PFSK-1 (cell line): Measurements from ENCODE around the gene FKBP2.
A peak's percentile ranks its signal among the peaks of the same experiment; 100 is the strongest.

Experiments used
- FOXP2 ChIP-seq: optimal IDR thresholded peaks from 2 replicates; pipeline ENCODE3; 2011; ENCODE audit warnings: borderline replicate concordance, control low read depth, inconsistent platforms; ENCODE audit not compliant: insufficient read depth; ENCODE audit errors: extremely low read length, extremely low read depth
- POLR2AphosphoS5 ChIP-seq: IDR thresholded peaks from 2 replicates; pipeline ENCODE4 v1.6.1; 2012; ENCODE audit warnings: low read depth, mild to moderate bottlenecking, control low read depth, low read length, moderate library complexity
- SIN3A ChIP-seq: IDR thresholded peaks from 2 replicates; pipeline ENCODE4 v1.6.1; 2012; ENCODE audit warnings: mild to moderate bottlenecking, low read length, moderate library complexity, borderline replicate concordance; ENCODE audit not compliant: insufficient read depth
- TAF1 ChIP-seq: IDR thresholded peaks from 2 replicates; pipeline ENCODE4 v1.6.1; 2012; ENCODE audit warnings: low read length, control low read depth, borderline replicate concordance; ENCODE audit not compliant: insufficient read depth
- TF ChIP-seq, protein P1 (sequence below), 2 experiments: IDR thresholded peaks; 2 replicates each; pipeline versions ENCODE4 v1.6.1 to v1.8.0; 2011 to 2012; ENCODE audit warnings: low read depth in 2 of 2, low read length in 2 of 2, control low read depth in 1 of 2, inconsistent platforms in 1 of 2, mild to moderate bottlenecking in 1 of 2, moderate library complexity in 1 of 2; ENCODE audit not compliant: insufficient read depth in 1 of 2

Gene FKBP2

DNA sequence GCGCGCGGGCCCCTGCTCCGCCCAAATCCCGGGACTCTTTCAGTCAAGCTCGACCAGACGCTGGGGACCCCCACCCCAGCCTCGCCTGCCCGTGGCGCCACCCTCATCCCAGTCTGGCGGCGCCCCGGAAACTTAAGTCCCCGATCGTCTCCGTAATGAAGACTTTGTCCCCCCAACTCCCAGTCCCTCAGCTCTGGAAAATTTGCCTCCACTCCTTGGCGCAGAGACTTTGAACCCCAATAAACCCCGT, 10.8 kb downstream of the FKBP2 start:
- TF ChIP-seq SIN3A = 0 out of 2 replicates have a peak, but pooled peaks have one; percentile 0
- no peak for TF ChIP-seq FOXP2
- TF ChIP-seq POLR2AphosphoS5 = no peak

DNA sequence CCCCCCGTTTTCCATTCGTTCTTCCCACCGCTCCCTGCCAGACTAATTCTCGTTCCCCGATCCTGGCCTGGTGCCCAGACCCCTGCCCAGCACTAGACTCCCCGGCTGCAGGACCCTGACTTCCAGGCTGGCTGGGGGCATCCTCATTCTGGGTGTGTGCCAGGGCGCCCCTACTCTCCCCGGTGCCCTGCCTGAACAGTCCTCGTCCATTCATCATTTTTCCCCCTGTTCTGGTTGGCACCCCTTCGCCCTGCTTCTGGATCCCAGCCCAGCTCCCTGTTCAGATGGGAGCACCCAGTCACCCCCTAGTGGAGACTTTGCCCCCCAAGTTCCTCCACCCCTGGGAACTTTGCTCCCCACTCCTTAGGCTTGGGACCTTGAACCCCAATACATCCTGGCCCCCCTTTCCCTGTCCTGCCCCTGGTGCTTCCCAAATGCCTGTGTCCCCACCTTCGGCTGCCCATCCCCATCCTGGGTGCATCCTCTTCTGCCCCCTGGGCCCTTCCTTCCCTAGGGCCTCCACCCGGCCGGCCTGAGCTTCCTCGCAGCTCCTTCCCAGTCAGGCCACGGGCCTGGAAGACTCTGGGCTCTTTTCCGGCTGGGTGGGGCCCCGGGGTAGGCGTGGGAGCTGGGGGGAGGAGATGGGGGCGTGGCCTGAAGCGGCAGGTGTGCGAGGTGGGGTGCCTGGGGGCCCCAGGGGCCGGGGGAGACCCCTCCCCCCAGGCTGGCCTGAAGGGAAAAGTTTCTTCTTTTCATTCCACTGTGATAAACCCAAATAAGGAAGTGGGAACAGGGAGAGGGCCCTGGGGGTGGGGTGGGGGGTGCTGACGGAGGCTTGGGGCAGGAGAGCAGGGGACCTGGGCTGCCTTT, 11.3 kb downstream of the FKBP2 start:
- TF ChIP-seq FOXP2 (no peak), TAF1 (peak; percentile 50; the same call in 1 of the 2 replicates), POLR2AphosphoS5 (peak; percentile 84; the same call in 1 of the 2 replicates), SIN3A (peak; percentile 48; the same call in 1 of the 2 replicates)
- TF ChIP-seq, protein P1, sequence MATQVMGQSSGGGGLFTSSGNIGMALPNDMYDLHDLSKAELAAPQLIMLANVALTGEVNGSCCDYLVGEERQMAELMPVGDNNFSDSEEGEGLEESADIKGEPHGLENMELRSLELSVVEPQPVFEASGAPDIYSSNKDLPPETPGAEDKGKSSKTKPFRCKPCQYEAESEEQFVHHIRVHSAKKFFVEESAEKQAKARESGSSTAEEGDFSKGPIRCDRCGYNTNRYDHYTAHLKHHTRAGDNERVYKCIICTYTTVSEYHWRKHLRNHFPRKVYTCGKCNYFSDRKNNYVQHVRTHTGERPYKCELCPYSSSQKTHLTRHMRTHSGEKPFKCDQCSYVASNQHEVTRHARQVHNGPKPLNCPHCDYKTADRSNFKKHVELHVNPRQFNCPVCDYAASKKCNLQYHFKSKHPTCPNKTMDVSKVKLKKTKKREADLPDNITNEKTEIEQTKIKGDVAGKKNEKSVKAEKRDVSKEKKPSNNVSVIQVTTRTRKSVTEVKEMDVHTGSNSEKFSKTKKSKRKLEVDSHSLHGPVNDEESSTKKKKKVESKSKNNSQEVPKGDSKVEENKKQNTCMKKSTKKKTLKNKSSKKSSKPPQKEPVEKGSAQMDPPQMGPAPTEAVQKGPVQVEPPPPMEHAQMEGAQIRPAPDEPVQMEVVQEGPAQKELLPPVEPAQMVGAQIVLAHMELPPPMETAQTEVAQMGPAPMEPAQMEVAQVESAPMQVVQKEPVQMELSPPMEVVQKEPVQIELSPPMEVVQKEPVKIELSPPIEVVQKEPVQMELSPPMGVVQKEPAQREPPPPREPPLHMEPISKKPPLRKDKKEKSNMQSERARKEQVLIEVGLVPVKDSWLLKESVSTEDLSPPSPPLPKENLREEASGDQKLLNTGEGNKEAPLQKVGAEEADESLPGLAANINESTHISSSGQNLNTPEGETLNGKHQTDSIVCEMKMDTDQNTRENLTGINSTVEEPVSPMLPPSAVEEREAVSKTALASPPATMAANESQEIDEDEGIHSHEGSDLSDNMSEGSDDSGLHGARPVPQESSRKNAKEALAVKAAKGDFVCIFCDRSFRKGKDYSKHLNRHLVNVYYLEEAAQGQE (IDR thresholded peaks at IDR 0.05; ENCODE audit: insufficient read depth in 1 of 2, low read depth in 2 of 2, low read length in 2 of 2) = no peak

DNA sequence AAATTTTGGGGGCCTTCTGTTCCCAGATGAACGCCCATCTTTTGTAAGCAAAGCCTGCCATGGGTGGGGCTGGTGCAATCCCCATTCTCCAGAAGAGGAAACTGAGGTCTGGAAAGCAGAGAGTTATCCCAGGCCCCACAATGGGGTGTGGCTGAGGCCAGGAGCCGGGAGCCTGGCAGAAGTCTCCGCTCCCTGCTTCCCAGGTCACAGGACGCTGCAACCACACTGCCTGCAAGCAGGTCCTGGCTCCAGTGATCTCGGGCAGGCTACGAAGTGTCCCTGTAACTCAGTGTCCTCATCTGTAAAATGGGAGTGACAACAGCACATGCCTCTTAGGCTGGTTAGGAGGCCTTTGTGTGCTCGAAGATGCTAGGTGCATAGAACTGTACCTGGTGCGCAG, 12.1 kb downstream of the FKBP2 start:
- TF ChIP-seq SIN3A (no peak), TAF1 (no peak), POLR2AphosphoS5 (no peak), FOXP2 (no peak)
- TF ChIP-seq, protein P1 (IDR thresholded peaks at IDR 0.05; ENCODE audit: insufficient read depth in 1 of 2, low read depth in 2 of 2, low read length in 2 of 2) = no peak

DNA sequence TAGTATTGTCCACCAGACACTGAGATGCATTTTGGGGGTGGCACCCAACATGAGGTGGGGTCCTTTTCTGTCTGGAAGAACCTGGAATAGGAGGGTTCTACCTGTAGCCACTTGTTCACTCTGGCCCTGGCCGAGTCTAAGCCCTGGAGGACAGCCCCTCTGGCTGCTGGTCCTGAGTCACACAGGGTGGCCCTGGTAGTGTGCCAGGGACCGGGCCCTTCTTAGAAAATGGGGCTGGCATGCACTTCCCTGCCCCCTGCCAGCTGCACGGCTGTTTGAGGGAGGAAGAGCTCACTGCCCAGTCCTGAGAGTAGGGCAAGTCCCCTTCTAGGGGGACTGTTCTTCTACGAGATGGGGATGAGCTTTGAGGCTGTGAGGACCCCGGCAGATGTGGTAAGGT, 12.6 kb downstream of the FKBP2 start:
- TF ChIP-seq, protein P1 (IDR thresholded peaks at IDR 0.05; ENCODE audit: insufficient read depth in 1 of 2, low read depth in 2 of 2, low read length in 2 of 2) = no peak
- no peak for TF ChIP-seq TAF1

DNA sequence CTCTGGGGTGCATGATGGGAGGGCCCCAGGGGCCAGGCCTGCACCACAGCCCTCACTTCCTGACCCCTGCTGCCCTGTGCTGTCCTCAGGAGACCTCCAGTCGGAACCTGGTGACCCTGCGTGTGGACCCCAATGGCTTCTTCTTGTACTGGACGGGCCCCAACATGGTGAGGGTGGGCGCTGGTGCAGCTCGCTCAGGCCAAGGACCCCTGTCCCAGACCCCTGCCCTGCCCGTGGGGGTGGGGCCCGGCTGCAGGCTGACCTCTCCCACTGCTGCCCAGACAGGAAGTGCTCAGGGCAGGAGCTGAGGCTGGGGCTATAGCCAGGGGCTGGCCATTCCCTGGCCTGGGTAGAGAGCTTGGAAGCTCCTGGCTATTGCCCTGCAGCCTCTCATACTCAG, 13.4 kb downstream of the FKBP2 start:
- TF ChIP-seq TAF1 (no peak), SIN3A (no peak), POLR2AphosphoS5 (no peak), FOXP2 (no peak)
- TF ChIP-seq, protein P1 (IDR thresholded peaks at IDR 0.05; ENCODE audit: insufficient read depth in 1 of 2, low read depth in 2 of 2, low read length in 2 of 2) = no peak
